Cerebellar nuclear complex (tissue), 1 donor: ENCODE results near the gene SORCS3.

Experiments
- DNase-seq, 2 experiments: peaks; one replicate each; lab custom pipeline; 2025; lab: John Stamatoyannopoulos, UW

SORCS3 gene

DNA sequence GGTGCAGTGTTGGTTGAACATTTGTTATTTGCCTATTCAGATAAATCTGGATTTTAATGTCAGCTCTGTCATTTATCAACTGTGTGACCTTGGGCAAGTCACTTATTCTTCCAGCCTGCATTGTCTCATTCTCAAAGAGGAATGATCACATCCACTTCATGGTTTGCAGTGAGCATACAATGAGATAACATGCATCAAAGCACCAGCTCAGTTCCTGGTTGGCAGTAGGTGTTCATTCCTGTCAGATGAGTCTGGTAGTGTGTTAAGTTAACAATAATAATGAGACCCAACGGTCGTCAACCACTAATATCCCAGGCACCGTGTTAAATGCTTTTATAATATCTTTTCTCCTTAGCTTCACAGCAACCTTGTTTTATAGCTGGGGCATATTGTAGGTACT is 137.3 kb downstream of the SORCS3 start:
- DNase-seq: no peak

DNA sequence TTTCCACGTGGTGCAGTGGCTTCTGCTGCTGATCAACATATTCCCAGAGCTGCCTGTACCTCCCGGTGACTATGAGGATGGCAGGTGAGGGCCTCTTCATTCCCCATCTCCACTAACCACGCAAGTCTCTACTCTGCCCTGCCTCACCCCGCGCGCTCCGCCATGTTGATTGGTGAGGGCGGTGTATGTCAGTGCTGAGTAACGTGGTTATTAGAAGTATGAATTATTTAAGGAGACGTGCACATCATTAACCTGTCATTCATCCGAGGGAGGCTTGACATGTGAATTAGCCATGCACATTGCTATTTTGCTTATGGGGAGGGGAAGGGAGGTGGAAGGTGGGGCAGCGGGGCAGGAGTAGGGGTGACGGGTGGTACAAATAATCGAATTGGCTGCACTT is 138.6 kb downstream of the SORCS3 start:
- no peak for DNase-seq

DNA sequence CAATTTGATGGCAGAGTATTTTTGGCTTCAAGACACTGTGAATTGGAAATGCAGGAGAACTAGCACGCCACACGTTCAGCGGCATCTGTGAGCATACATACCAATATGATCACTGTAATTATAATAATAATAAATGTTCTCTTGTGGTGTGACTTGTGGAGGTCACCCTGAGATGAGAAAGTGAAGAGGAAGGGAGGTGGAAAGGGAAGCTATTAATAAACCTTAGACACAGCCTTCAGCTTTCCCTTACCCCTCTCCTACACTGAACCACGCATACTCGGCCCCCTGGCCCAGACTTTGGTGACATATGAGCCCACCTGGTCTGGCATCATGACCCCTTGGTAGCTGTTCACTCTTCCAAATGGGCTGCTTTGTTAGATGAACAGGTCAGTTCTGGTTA is 139.1 kb downstream of the SORCS3 start:
- DNase-seq: no peak

DNA sequence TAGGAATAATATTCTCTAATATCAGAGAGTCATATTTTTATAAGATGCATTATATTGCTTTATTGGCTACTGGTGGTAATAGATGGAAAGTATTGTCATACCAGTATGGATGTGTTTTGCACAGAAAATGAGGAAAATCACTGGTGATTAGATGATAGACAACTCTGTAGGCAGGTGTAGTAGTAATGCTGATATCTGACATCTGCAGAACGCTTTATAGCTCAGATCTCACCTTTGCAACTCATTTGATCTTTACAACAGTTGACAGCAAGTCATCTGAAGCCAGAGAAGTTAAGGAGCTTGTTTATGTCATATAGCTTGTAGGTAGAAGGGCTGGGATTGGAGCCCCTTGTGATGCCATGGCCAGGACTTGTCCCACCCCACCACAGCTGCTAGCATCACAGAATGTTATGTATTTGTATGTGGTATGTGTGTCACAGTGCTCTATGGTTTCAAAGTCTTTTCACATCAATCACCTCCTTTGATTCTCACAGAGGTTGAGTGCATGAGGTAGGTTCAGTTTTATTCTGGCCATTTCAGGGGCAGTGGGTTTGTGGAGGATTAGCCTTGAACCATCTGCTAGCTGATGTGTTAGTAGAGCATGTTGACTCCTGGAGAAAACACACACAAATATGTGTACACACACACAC is 140.0 kb downstream of the SORCS3 start:
- no peak for DNase-seq

DNA sequence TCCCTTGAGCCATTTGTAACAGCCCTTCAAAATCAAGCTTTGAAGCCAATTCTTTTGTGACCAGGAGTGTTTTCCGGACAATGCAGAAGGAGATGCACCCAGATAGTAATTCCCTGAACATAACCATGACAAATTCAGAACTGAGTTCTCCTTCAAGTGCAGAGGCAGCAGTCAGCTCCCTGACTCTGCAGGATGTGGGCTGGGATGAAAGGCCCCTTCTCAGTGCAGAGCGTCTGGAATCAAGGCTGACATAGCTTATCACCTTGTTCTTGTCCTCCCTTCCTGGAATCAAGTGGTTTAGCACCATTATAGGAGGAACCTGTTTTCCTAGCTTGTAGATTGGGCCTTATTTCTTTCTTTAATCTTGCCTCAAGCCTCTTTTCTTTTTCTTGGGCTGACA is 143.4 kb downstream of the SORCS3 start:
- DNase-seq: no peak

DNA sequence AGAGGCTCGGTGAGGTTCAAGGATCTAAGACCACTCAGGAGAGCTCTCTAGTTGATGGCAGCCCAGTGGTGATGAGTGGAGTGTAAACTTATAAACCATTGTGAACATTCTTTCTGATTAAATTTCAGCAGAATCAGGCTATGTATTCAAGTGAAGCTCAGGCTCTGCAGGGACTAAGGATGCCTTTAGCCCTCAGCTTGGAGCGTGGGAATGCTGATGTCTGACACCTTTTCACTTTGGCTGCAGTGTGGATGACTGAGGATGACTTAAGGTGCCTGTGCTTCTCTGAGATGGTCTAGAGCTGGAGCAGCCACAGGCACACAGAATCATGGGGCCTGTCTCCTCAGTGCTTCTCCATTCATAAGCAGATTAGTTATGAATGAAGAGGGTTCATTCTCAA is 150.4 kb downstream of the SORCS3 start:
- DNase-seq: no peak

DNA sequence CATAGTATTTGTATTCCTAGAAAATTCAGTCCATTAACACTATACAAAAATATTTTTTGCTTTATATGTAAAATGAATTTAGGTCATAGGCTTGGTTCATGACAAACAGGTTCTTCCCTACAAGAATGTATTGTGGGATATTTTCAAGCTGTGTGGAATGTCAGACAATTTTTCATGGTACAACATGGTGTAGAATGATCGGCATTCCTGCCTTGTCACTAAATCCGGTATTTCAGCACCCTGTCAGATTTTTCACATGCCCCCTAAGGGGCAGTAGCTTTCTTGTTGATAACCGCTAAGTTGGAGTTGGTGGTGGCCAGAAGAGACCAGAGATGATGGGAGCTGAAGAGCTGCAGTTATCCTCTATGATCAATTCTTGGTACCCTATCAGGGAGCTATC is 154.3 kb downstream of the SORCS3 start:
- no peak for DNase-seq

DNA sequence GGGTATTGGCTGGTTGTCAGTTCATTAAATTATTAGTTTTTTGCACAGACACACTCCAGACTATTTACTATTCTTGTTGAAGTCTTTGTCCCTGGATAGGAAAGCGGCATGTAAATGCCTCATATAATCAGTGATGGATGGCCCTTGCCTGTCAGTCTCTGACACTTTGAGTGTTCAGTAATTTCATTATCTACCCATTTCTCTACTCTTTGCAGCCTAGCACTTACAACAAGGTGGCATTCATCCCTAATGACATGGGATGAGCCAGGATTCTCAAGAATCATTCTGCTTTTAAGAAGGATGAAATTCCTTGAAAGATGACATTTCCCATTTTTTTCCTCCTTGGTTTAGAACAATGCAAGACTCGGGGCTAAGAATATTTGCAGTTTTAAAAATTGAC is 155.7 kb downstream of the SORCS3 start:
- no peak for DNase-seq

DNA sequence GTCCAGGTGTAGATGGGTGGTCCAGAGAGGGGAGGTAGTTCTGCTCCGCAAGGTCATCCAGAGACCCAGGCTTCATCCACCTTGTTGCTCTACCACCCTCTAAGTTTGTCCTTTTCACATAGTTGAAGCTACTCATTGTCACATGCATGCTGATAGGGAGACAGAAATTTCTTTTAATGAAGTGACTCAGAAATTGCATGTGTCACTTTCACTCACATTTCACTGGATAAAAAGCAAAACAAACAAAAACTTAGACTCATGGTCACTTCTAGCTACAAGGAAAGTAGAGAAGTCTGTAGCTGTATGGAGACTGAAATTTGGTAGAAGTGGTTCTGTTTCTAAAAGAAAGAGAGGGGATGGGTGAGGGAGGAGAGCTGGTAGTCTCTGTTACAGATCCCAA is 161.9 kb downstream of the SORCS3 start:
- DNase-seq: no peak

DNA sequence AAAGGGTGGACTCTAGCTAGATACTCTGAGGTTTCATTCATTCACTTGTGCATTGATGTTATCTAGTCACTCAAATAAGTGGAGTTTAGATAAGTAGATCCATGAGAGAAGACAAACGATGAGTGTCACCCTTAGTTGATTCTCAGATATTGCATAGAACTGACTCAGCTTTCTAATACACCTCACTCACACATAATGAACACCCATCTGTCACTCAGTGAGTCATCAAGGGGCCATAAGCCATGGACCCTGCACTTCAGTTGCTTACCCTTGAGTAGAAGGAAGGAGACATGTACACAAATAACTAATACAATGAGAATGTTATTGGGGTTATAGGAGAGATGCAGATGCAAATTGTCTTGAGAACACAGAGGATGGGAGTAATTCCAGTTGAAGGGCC is 163.8 kb downstream of the SORCS3 start:
- DNase-seq: no peak

DNA sequence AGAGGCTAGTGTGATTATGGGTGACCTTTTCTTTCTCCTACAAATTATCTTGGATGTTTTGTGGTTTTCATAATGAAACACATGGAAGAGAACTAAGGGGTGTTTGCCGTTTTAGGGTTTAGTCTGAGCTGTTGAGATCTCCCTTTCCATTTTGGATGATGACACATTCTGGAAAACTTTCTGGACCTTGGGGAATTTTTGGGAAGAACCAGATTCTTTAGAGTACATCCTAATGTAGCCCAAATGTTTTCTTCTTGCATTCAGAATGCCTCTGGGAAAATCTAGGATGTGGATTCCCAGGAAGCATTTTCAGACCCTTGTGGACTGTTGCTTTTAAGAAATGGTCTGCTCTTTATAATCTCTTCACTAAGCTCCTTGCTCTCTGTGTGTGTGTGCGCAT is 165.7 kb downstream of the SORCS3 start:
- no peak for DNase-seq

DNA sequence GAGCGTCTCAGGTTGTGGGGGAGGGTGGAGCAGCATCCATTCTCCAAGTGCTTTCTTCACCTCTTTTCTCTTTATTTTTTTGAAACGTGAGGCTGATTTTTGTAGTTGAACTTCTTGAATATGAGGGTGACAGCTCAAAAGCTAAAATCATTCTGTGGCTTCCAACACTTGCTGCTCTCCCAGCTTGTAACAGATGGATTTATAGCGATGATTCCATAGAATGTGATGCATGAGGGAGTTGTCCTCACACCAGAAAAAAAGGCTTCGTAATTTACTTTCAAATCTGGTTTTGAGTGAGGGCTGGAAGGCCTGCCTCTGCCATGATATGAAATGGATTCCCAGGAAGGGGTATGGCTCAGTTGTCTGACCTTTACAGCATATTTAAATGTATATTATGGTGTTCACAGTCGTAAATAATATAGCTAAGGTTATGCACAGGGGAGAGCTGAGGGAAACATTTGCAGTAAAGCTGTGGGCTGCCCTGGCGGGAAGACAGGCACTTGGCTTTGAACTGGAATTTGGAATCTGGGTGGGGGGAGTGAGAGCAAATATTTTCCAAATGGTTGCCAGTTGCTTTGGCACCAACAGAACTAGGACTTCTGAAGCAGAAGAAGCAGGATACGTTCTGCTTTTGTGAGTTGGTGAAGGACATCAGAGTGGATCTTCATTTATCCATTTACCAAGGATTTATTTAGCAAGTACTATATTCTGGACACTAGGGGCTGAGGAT is 166.7 kb downstream of the SORCS3 start:
- DNase-seq: no peak

DNA sequence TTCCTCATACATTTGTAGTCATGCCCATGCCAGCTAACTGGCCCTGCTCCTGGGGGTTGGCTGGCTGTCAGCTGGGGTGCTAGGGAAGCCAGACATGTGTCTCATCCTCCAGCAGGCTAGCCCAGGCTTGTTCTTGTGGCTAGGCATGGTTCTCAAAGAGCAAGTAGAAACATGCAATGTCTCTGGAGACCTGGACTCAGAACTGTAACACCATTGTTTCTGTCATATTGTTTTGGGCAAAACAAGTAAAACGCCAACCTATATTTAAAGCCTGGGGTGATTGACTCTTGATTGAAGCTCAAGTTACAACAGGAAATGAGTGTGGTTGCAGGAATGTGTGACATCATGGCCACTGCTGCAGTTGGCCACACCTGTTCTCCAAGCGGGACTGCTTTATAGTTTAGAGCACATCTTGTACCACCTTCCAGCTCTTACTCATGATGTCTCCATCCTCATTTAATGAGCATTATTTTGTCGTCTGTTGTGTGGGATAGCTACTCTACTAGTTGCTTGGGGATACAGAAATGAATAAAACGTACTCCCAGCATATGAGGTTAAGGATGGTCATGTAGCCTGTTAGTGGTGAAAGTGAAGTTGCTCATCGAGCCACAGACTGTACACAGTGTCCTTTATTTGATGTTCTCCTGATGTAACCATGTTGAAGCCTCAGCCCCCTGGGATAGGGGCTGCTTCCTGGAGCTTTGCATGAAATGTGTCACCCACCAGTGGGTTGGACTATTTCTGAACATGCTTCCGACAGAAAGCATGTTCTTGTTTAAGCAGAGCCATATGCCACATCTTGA is 168.4 kb downstream of the SORCS3 start:
- no peak for DNase-seq

DNA sequence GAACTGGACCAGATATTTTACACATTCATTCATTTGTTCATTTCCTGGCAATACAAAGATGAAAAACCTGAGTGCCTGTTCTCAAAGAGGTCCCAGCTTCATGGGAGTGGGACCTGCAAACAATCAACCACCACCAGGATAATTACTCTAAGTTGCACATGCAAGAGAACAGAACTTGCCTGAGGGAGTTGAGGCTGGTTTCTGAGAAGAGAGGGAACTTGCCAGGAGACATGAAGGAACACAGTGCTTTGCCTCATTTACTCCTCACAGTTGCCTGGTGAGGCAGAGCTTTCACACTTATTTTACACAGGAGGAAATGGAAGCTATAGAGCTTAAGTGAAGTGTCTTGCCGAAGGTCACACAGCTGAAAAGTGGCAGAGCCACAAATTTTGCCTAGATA is 170.1 kb downstream of the SORCS3 start:
- DNase-seq: no peak

DNA sequence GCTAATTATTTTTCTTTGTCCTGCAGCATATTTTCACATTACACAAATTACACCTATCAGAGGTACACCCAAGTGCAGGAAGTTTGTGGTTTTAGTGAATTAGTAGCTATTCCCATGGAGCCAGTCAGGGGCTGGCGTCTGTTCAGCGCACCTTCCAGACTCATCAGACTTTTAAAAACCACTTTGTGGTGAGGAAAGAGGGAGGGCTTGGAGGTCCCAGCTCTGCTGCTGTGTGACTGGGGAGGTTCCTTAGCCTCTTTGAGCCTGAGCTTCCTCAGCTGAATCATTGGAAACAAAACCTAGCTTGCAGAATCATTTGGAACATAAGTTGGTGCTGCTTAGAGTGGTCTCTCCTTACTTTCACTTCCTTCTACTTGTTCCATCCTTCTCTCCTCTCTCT is 175.4 kb downstream of the SORCS3 start:
- no peak for DNase-seq

DNA sequence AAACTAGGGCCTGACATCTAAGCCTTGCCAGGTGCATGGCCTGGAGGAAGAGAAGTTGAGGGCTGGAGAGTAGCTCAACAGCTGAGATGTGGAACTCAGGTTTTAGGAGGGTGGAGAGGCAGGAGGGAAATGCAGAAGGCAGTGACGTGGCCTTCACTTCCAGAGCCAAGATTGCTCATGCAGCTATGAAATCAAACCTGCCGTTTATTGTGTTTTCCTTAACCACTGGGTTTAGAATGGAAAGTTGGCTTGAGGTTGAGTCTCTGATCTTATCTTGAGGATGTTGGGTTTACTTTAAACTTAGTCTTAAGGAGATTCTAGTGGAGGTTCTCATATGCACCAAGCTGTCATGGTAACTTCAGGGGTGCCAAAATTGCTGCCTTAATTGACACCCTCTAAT is 178.6 kb downstream of the SORCS3 start:
- DNase-seq: no peak

DNA sequence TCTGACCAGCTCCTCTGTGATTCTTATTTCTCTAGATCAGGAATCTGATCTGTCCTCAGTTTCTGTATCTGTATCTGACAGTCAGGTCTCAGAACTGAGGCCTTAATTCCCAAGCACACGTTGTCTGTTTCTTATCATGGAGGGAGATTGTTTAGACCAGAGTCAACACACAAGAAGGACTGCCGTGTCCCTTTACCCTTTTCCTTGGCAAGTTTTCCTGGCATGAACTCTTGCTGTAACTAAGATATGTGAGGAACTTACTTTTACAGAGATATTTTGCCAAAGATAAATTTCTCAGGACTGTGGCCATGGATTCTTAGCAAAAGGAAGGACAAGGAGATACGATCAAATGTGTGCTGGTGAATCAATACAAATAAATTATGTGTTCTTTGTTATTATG is 181.0 kb downstream of the SORCS3 start:
- DNase-seq: no peak

DNA sequence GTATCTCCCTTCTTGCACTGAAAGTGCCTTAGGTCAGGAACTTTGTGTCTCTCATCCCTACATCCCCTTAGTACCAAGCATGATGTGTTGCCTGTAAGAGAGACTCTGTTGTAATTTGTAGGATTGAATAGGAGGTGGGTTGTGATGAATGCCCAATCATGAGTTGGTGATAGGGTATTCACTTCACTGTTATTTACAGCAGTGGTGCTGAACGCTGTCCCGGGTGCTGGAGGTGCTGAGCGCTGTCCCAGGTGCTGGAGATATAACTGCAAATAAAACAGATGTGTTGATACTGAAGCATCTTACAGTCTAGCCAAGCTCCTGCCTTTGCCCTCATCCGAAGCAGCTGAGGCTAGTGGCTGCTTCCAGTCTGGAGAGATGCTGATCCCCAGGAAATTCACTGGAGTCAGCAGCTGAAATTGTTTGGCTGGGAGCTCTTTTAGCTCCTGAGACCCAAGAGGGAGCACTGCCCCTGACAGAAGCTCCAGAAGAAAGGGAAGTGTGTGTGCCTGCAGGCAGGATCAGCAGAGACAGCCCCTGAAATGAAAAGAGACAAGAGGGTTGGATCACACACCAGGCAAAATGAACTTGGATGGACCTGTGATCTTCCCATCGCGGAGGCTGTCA is 183.4 kb downstream of the SORCS3 start:
- DNase-seq: no peak

DNA sequence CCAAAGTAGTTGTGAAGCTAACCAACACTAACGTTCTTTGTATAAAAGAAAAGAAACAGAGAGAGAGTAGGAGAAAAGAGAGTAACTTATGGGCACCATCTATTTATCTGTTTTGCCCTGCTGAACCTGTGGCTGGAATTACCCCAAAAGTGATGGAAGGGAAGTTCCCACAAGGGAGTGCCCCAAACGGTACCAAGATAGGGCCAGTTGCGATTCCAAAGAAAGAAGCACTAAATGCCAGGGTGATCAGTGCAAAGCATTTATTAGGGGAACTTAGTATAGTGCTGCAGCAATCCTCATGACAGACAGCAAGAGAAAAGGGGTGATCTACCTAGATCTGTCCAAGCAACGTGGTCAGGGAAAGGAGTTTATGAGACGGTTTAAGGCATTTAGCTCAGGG is 190.2 kb downstream of the SORCS3 start:
- DNase-seq: no peak

DNA sequence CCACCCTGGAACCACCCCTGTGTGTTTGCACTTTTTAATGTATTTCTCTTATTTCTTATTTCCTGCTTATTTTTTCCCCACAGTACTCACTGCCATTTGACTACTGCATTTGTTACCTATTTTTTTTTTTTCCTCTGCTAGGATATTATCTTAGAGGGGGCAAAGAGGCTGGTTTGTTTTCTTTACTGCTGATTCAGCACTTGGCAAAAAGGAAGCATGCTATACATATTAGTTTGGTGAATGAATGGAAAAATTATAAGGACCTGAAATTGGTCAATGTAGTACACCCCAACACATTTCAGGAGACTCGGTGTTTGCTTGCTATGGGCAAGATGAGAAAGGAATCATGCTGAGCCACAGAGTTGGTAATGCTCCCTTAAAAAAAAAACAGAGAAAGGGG is 193.5 kb downstream of the SORCS3 start:
- no peak for DNase-seq

DNA sequence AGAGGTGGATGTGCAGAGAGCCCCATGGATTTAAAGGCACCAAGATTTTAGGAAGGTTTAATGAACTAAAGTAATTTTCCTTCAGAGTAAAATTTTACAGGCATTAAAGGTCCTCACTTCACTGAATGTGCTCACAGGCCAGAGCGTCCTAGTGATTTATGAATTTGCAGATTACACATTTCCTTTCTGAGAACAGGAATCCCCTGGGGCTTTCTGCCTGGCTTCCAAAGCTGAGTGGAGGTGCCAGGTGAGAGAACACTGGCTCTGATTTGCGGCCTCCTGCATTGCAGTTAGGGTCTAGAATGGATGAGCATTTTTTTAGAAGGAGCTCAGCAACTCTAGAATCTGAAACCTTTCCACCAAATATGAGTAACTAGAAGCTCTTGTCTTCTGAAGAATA is 194.3 kb downstream of the SORCS3 start:
- DNase-seq: no peak

DNA sequence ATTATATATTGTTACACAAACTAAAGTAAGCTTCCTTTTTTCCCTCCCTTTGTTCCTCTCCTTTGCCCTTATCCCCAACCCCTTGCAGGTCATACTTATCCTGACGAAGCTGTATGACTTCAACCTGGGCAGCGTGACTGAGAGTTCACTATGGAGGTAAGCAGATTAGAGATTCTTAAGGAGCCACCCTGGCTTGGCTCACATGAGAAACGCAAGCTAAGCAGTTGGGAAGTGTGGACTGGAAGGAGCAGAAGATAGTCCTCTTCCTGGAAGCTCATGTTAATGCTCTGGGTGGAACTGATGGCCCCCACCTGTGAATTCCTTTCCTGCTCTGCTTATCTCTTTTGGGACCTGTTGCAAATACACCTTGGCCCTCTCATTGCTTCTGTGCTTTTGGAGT is 201.6 kb downstream of the SORCS3 start:
- no peak for DNase-seq

DNA sequence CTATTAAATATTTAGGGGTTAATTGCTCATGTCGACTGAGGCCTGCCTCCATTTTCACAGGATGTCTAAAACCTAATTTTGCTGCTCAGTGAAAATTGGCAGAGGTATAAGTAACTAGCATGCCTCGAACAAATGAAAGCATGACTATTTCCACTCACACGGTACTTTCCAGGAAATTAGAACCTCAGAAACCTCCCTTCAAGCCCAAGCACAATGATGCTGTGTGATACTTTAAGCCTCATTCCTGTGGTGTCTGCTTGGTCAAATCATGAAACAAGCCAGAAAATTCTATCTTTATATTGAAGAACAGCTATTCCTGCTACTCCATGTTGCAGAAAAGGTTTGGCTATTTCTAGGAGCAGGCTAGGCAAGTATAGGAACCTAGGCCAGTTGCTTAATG is 203.0 kb downstream of the SORCS3 start:
- no peak for DNase-seq
